Mesenchymal stem cell (in vitro differentiated cells and primary cell): ENCODE data around the gene CCR3.

ENCODE experiments used
- DNase-seq: peaks from one replicate; pipeline ENCODE4 v3.0.0-alpha.2; 2013
- H2AFZ ChIP-seq: one replicate; pipeline ENCODE4 v1.6.1; 2013; ENCODE audit warnings: low read depth, mild to moderate bottlenecking, control low read depth, inconsistent platforms, low read length, moderate library complexity
- H2AK5ac ChIP-seq: 2 replicates; pipeline ENCODE4 v1.6.1; 2013; ENCODE audit warnings: low read length, moderate library complexity, mild to moderate bottlenecking, inconsistent platforms; ENCODE audit not compliant: severe bottlenecking
- H2BK120ac ChIP-seq: one replicate; pipeline ENCODE4 v1.6.1; 2013; ENCODE audit warnings: low read depth, mild to moderate bottlenecking, inconsistent platforms, low read length, moderate library complexity
- H2BK12ac ChIP-seq, 2 experiments: one replicate each; pipeline ENCODE4 v1.6.1; 2013; ENCODE audit warnings: inconsistent platforms in 2 of 2, low read length in 2 of 2, mild to moderate bottlenecking in 2 of 2, moderate library complexity in 2 of 2, control low read depth in 1 of 2
- H2BK15ac ChIP-seq: one replicate; pipeline ENCODE4 v1.6.1; 2013; ENCODE audit warnings: mild to moderate bottlenecking, low read depth, inconsistent platforms; ENCODE audit not compliant: poor library complexity, severe bottlenecking
- H2BK5ac ChIP-seq: 2 replicates; pipeline ENCODE4 v1.6.1; 2013; ENCODE audit warnings: low read depth, mild to moderate bottlenecking, low read length, control low read depth, inconsistent platforms; ENCODE audit not compliant: poor library complexity, severe bottlenecking
- H3K14ac ChIP-seq, 2 experiments: one replicate each; pipeline ENCODE4 v1.6.1; 2013; ENCODE audit warnings: inconsistent platforms in 2 of 2, low read length in 2 of 2, control low read depth in 1 of 2, mild to moderate bottlenecking in 1 of 2, moderate library complexity in 1 of 2
- H3K18ac ChIP-seq, 2 experiments: one replicate each; pipeline ENCODE4 v1.6.1; 2013; ENCODE audit warnings: inconsistent platforms in 2 of 2, low read length in 2 of 2, control low read depth in 1 of 2, low read depth in 1 of 2, mild to moderate bottlenecking in 1 of 2
- H3K23ac ChIP-seq, 2 experiments: one replicate each; pipeline ENCODE4 v1.6.1; 2013; ENCODE audit warnings: inconsistent platforms in 2 of 2, low read length in 2 of 2, mild to moderate bottlenecking in 2 of 2, moderate library complexity in 2 of 2, control low read depth in 1 of 2
- H3K27ac ChIP-seq: 2 replicates; pipeline ENCODE4 v1.5.1; 2013; ENCODE audit warnings: mild to moderate bottlenecking, moderate library complexity, low read length, control low read depth, inconsistent platforms; ENCODE audit not compliant: poor library complexity, severe bottlenecking
- H3K27me3 ChIP-seq, 2 experiments: 2 replicates each; pipeline versions ENCODE4 v1.6.1 to v1.7.0; 2013; ENCODE audit warnings: low read length in 2 of 2, mild to moderate bottlenecking in 2 of 2, moderate library complexity in 2 of 2, control low read depth in 1 of 2, inconsistent platforms in 1 of 2; ENCODE audit not compliant: control insufficient read depth in 1 of 2, insufficient read depth in 1 of 2
- H3K36me3 ChIP-seq, 2 experiments: 2 replicates each; pipeline versions ENCODE4 v1.6.1 to v1.7.0; 2013; ENCODE audit warnings: low read length in 2 of 2, control low read depth in 1 of 2, inconsistent platforms in 1 of 2, low read depth in 1 of 2, mild to moderate bottlenecking in 1 of 2; ENCODE audit not compliant: insufficient read depth in 2 of 2, control insufficient read depth in 1 of 2
- H3K4ac ChIP-seq, 2 experiments: one replicate each; pipeline ENCODE4 v1.6.1; 2013; ENCODE audit warnings: inconsistent platforms in 2 of 2, low read length in 2 of 2, mild to moderate bottlenecking in 2 of 2, moderate library complexity in 2 of 2, control low read depth in 1 of 2, low read depth in 1 of 2
- H3K4me1 ChIP-seq: 2 replicates; pipeline ENCODE4 v1.6.1; 2013; ENCODE audit warnings: low read depth, low read length, control low read depth; ENCODE audit not compliant: control insufficient read depth, insufficient read depth
- H3K4me2 ChIP-seq: 2 replicates; pipeline ENCODE4 v1.6.1; 2013; ENCODE audit warnings: low read length, mild to moderate bottlenecking, inconsistent platforms; ENCODE audit not compliant: poor library complexity, severe bottlenecking
- H3K4me3 ChIP-seq, 2 experiments: 2 replicates each; pipeline versions ENCODE4 v1.5.1 to v1.7.0; 2013; ENCODE audit warnings: low read length in 2 of 2, mild to moderate bottlenecking in 2 of 2, control low read depth in 1 of 2, low read depth in 1 of 2; ENCODE audit not compliant: insufficient read depth in 1 of 2
- H3K79me1 ChIP-seq: replicated peaks from 2 replicates; pipeline ENCODE4 v1.6.1; 2013; ENCODE audit warnings: mild to moderate bottlenecking, control low read depth, low read length, inconsistent platforms; ENCODE audit not compliant: poor library complexity, severe bottlenecking
- H3K9ac ChIP-seq: 2 replicates; pipeline ENCODE4 v1.7.0; 2013; ENCODE audit warnings: mild to moderate bottlenecking, low read length, moderate library complexity
- H3K9me3 ChIP-seq: 2 replicates; pipeline ENCODE4 v1.7.0; 2013; ENCODE audit warnings: mild to moderate bottlenecking, low read length; ENCODE audit not compliant: control insufficient read depth
- H4K8ac ChIP-seq: one replicate; pipeline ENCODE4 v1.6.1; 2013; ENCODE audit warnings: inconsistent platforms, mild to moderate bottlenecking, low read length, moderate library complexity
- H4K91ac ChIP-seq: one replicate; pipeline ENCODE4 v1.6.1; 2013; ENCODE audit warnings: mild to moderate bottlenecking, low read length, inconsistent platforms
- WGBS: methylation state at CpG from one replicate; pipeline ENCODE4 v1.1.7; 2013; ENCODE audit warnings: mixed read lengths; 5-methylcytosine and 5-hydroxymethylcytosine counted together

Gene CCR3

GRCh38 chr3:46293035-46293724 lies 50.9 kb downstream of the CCR3 start:
- no peak overlapping the region for H4K8ac ChIP-seq
- DNase-seq = no peak
- H2BK15ac ChIP-seq = no peak overlapping the region
- 81% methylated on average over 2 of the region's 2 CpGs for WGBS
- H3K14ac ChIP-seq = no peak overlapping the region
- no peak overlapping the region for H3K18ac ChIP-seq
- no peak overlapping the region for H4K91ac ChIP-seq
- H3K9me3 ChIP-seq = no peaks in the 10 kb centered on the region
- H3K4me1 ChIP-seq = no peaks in the 10 kb centered on the region
- no peak overlapping the region for H2BK12ac ChIP-seq
- no peaks in the 10 kb centered on the region for H3K36me3 ChIP-seq
- no peak overlapping the region for H2AK5ac ChIP-seq
- H2BK5ac ChIP-seq = no peak overlapping the region
- H3K23ac ChIP-seq = no peak overlapping the region
- H3K27me3 ChIP-seq = peaks cover 12 to 26% of the 10 kb centered on the region in 2 experiments
- H3K4me2 ChIP-seq = no peak overlapping the region
- H3K27ac ChIP-seq = no peak overlapping the region
- no peak overlapping the region for H3K9ac ChIP-seq
- no peak overlapping the region for H2AFZ ChIP-seq
- H3K4ac ChIP-seq = no peak overlapping the region
- H3K4me3 ChIP-seq = no peak overlapping the region
- no peak overlapping the region for H2BK120ac ChIP-seq
- no peaks in the 10 kb centered on the region for H3K79me1 ChIP-seq

- no peak overlapping the region for H3K27ac ChIP-seq
- H3K23ac ChIP-seq = no peak overlapping the region
- H3K27me3 ChIP-seq = peaks cover 12 to 31% of the 10 kb centered on the region in 2 experiments
- H2BK15ac ChIP-seq = no peak overlapping the region
- H3K79me1 ChIP-seq = no peaks in the 10 kb centered on the region
- peak overlapping the region; percentile 27 for H4K91ac ChIP-seq
- H4K8ac ChIP-seq = no peak overlapping the region
- no peaks in the 10 kb centered on the region for H3K36me3 ChIP-seq
- H2AFZ ChIP-seq = no peak overlapping the region
- H2AK5ac ChIP-seq = no peak overlapping the region
- DNase-seq = no peak
- no peaks in the 10 kb centered on the region for H3K4me1 ChIP-seq
- H2BK12ac ChIP-seq = no peak overlapping the region
- no peak overlapping the region for H3K4me2 ChIP-seq
- no peak overlapping the region for H3K9ac ChIP-seq
- WGBS = 64% methylated on average over 4 of the region's 4 CpGs
- no peak overlapping the region for H2BK120ac ChIP-seq
- H2BK5ac ChIP-seq = no peak overlapping the region
- no peak overlapping the region for H3K18ac ChIP-seq
- no peaks in the 10 kb centered on the region for H3K9me3 ChIP-seq
- H3K4me3 ChIP-seq = no peak overlapping the region
- H3K4ac ChIP-seq = no peak overlapping the region
- H3K14ac ChIP-seq = no peak overlapping the region
Measured at GRCh38 chr3:46293991-46294833, 52.0 kb downstream of the CCR3 start.

GRCh38 chr3:46296826-46297225 lies 54.6 kb downstream of the CCR3 start:
- H3K23ac ChIP-seq = no peak overlapping the region

GRCh38 chr3:46297658-46298423 lies 55.6 kb downstream of the CCR3 start:
- no peak overlapping the region for H2BK15ac ChIP-seq
- no peak overlapping the region for H3K14ac ChIP-seq
- 72% methylated on average over 8 of the region's 9 CpGs for WGBS
- H3K4me3 ChIP-seq = no peak overlapping the region
- H3K4me1 ChIP-seq = no peaks in the 10 kb centered on the region
- H3K9ac ChIP-seq = no peak overlapping the region
- no peak overlapping the region for H3K18ac ChIP-seq
- no peak overlapping the region for H2AFZ ChIP-seq
- H2BK12ac ChIP-seq = no peak overlapping the region
- no peaks in the 10 kb centered on the region for H3K79me1 ChIP-seq
- no peaks in the 10 kb centered on the region for H3K9me3 ChIP-seq
- no peak overlapping the region for H2AK5ac ChIP-seq
- H2BK5ac ChIP-seq = no peak overlapping the region
- no peak overlapping the region for H3K4me2 ChIP-seq
- no peak overlapping the region for H3K23ac ChIP-seq
- H3K4ac ChIP-seq = no peak overlapping the region
- no peak overlapping the region for H2BK120ac ChIP-seq
- no peak overlapping the region for H4K91ac ChIP-seq
- no peak overlapping the region for H3K27ac ChIP-seq
- no peak overlapping the region for H4K8ac ChIP-seq
- H3K36me3 ChIP-seq = no peaks in the 10 kb centered on the region
- no peak for DNase-seq
- peaks cover 12 to 49% of the 10 kb centered on the region in 2 experiments for H3K27me3 ChIP-seq

More at GRCh38 chr3:46296826-46297225, 54.6 kb downstream of the CCR3 start:
- peaks cover 12 to 49% of the 10 kb centered on the region in 2 experiments for H3K27me3 ChIP-seq
- no peak overlapping the region for H3K27ac ChIP-seq
- H3K9me3 ChIP-seq = no peaks in the 10 kb centered on the region
- no peak overlapping the region for H3K4me2 ChIP-seq
- DNase-seq = no peak
- H2BK12ac ChIP-seq = no peak overlapping the region
- H3K36me3 ChIP-seq = no peaks in the 10 kb centered on the region
- H3K14ac ChIP-seq = peak overlapping the region in 1 of 2 experiments; percentile 7
- H2BK120ac ChIP-seq = no peak overlapping the region
- H4K8ac ChIP-seq = no peak overlapping the region
- H4K91ac ChIP-seq = no peak overlapping the region
- no peak overlapping the region for H2BK5ac ChIP-seq
- H3K9ac ChIP-seq = no peak overlapping the region
- H3K4ac ChIP-seq = no peak overlapping the region
- H2AFZ ChIP-seq = no peak overlapping the region
- WGBS = no CpG with 5 or more reads among the region's 1 CpG
- H3K79me1 ChIP-seq = no peaks in the 10 kb centered on the region
- H3K4me1 ChIP-seq = no peaks in the 10 kb centered on the region
- no peak overlapping the region for H3K4me3 ChIP-seq
- no peak overlapping the region for H2BK15ac ChIP-seq
- H2AK5ac ChIP-seq = no peak overlapping the region
- H3K18ac ChIP-seq = no peak overlapping the region
